NK-92 (cell line): Measurements from ENCODE around the gene ZBTB45.
A peak's percentile ranks its signal among the peaks of the same experiment; 100 is the strongest.

Source experiments
- DNase-seq: peaks from one replicate; lab custom pipeline; 2025; ENCODE audit not compliant: unreplicated experiment; lab: John Stamatoyannopoulos, UW

The ZBTB45 gene

DNA sequence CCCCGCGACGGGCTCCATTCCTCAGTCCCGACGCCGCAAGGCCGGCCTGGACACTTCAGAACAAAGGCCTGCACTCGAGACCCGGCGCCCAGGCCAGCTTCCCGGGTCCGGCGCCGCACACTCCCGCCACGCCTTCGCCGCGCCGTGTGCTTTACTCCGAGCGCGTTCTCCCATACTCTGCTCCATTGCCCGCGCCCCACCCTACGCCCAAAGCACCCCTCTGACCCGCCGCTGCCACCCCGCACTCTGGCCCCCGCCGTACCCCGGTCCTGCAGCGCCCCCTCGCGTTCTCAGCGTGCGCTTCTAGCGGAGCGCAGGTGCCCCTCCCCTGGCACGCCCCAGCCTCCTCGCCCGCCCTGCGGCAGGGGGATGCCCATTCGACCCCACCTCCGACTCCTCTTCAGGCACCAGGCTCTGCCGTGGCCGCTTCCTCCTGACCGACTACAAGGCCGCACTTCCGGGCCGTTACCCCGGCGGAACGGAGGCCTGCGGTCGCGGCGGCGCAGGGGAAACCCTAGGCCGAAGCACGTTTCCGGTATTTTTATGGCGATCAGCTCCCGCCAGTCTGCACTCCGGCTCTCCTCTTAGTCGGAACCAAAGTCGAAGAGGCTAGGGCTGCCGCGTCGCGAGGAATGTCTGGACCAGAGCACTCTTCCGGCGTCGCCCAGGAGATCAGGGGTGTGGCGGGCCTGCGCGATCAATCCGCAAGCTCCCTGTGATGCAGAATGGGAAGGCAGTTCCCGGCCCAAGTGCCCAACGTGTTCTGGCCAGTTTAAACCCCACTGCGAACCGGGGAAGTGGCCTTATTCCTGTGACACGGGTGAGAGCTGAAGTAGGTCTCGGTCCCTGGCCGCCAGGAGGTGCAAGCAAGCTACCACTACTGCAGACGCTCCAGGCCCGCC, at the start of gene ZBTB45:
ZBTB45 (minus strand) TSS at position 456 of the 902 bp plus-strand sequence. CDS start 2,137 bp downstream, outside the sequence.
- peak; percentile 54 for DNase-seq

DNA sequence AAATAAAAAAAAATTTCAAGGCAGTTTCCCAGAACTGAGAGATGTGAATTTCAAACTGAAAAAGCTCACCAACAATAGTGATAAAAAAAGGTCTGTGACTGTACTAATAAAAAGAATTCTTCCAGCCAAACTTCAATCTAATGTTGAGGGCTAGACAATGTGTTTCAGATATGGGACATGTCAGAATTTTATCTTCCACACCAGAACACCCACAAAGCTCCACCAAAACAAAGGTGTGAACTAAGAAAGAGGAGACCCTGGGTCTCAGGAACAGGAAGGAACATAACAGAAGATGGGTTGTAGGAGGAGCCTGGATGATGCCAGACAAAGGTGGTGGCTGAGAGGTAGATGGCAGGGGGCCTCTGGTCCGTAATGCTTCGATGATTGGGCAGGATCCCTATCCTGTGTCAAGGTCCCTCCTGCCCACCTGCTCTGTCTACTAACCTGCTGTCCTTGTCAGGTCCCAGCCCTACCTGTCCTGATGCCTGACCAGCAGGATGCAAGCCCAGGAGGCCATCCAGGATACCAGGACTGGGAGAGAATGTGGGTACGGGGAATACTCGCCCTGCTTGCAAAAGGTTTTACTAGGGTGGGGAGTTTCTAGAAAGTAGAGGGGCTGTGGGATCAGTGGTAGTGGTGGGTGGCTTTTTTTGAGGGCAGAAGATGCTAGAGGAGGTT, 49.0 kb upstream of the ZBTB45 start:
- no peak for DNase-seq

DNA sequence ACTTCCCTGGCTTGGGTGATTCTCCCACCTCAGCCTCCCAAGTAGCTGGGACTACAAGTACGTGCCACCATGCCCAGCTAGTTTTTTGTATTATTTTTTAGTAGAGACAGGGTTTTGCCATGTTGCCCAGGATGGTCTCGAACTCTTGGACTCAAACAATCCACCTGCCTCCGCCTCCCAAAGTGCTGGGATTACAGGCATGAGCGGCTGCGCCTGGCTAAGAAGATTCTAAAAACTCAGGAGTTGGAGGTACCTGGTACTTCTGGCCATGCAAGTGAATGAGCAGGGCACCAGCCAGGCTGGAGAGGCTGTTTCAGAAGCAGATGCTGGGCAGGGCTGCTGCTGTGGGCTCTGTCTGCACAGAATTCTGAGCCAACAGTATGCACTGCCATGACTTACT, 47.4 kb upstream of the ZBTB45 start:
- no peak for DNase-seq

DNA sequence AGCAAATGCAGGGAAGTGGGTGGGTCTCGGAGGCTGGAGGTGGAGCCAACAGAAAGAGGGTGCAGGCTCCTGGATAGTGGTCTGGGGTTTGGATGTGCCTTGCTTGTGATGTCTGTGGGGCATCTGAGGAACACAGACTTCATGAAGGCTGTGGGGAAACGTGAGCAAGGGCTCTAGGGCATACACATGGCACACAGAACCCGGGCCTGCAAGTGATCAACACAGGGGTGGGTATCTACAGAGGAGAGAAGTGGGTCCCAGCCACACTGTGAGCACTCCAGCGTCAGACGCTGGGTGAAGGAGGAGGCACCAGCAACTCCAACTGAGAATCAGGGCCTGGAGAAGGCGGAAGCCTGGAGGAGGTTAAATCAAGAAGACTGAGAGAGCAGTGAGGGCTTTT, 44.2 kb upstream of the ZBTB45 start:
- DNase-seq = no peak

DNA sequence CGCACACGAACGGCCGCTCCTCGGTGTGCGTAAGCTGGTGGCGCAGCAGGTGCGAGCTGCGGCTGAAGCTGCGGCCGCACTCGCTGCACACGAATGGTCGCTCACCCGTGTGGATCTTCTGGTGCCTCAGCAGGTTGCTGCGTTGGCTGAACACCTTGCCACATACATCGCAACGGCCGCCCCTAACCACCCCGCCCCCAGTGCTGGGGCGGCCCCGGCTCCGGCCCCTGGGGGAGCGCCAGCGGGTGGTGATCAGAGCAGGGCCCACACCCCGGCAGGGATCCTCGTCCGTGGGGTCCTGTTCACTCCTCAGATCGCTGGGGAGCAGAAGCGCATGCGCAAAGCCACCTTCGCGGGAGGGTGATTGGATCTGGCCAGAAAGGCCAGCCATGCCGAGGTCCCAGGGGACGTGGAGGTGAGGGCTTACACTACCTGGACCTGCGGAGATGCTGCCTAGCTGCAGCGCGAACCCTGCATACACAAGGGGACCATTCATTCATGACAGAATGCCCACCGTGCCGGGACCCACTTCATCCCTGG, 43.5 kb upstream of the ZBTB45 start:
- DNase-seq = no peak

DNA sequence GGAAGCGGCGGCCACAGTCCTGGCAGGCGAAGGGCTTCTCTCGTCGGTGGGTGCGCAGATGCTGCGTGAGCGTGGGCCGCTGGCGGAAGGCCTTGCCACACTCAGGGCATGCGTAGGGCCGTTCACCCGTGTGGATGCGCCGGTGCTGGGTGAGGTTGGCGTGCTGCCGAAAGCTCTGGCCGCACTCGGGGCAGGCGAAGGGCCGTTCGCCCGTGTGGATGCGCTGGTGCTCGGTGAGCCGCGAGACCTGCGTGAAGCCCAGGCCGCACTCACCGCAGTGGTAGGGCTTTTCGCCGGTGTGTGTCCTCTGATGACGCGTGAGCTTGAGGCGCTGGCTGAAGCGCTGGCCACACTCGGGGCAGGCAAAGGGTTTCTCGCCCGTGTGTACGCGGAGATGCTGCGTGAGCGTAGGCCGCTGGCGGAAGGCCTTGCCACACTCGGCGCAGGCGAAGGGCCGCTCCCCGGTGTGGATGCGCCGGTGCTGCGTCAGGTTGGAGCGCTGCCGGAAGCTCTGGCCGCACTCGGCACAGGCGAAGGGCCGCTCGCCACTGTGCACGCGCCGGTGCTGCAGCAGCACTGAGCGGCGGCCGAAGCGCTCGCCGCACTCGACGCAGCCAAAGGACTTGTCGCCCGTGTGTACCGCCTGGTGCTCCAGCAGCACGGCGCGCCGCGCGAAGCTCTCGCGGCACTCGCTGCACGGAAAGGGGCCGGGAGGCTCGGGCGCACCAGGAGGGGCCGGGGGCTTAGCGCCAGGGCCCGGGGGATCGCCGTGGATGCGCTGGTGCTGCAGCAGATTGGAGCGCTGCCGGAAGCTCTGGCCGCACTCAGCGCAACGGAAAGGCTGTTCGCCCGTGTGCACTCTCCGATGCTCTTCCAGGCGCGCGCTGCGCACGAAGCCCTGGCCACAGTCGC, 42.8 kb upstream of the ZBTB45 start:
- no peak for DNase-seq

DNA sequence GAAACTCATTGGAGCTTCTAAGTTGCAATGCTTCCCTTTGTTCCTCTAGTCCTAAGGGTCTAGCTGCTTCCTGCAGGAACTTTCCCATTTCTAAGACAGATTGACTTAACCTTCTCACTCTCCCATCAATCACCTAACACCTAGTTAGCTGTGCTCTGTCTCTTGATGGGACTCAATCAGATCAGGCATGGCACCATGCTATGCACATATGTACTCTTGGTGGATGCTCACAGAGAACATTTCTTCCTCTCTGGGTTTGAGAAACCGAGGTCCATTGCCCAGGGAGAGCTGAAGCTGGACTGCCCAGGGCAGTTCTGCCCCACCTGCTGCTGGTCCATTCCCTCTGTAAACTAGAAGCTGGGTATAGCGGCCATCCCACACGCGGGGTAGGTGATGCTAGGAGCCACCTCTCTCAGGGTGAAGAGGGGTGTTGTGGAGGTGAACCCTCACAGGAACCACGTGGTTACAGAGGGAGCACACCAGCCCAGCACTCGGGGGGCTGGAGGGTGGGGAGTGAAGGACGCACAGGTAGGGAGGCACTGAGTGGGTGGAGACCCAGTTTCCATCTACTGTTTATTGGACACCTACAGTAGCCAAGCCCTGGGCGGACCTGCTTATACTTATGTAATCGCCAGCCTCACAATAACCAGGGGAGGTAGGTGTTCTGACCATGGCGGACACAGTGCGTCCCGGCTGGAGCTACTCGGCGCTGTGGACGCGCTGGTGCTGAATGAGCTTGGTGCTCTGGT, 41.9 kb upstream of the ZBTB45 start:
- DNase-seq = no peak

DNA sequence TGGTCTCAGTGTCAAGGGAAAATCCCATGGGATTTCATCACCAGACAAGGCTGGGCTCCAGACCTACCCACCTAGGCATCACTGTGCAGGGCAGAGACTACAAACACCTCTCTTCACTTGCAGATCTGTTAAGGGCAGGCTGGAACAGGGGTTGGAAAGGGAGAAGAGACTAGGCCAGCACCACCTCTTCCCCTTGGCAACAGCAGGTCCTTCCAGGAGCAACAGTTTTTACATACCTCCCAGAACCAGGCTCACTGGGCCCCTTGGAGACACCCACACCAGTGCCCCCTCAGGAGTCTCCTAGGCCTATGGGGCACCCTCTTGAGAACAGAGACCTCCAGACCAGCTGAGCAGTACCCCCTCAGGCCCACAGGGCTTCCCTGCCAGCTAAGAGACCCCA, 41.3 kb upstream of the ZBTB45 start:
- DNase-seq = no peak

DNA sequence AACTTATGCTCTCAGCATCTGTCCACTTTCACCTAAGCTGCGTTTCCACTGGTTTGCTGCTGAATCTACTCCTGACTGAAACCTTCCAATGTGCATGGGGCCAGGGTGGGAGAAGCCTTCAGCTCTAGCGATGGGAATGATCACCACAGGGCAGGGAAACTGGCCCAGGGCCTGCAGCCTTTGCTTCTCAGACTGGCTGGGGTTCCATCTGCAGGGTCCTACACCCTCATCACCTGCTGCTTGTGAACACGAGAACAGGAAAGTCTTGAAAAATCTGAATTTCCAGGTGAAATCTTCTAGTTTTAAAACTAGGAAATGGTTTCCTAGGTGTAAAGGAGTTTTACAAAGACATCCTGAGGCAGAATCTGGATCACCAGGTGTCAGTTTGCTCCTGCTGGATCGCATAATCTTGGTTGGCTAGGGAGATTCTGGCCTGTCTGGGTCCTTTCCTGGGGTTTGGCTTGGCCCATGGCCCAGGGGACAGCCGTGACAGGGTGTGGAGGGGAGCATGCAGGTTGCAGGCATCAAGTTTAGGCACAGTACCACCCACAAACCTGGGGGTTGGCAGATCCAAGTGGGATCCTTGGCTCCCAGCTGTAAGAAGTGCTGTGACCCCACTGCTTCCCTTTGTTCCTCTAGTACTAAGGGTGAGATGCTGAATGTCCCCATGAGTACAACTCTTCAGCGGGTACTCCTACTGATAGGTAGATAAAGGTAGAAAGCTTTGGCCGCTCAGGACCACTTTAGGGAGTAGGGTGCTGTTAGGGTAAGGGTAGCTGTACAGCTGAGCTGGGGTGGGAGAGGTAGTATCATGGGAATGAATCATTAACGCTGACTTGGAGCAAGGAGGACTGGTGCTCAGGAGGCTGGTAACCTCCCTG, 40.6 kb upstream of the ZBTB45 start:
- no peak for DNase-seq

DNA sequence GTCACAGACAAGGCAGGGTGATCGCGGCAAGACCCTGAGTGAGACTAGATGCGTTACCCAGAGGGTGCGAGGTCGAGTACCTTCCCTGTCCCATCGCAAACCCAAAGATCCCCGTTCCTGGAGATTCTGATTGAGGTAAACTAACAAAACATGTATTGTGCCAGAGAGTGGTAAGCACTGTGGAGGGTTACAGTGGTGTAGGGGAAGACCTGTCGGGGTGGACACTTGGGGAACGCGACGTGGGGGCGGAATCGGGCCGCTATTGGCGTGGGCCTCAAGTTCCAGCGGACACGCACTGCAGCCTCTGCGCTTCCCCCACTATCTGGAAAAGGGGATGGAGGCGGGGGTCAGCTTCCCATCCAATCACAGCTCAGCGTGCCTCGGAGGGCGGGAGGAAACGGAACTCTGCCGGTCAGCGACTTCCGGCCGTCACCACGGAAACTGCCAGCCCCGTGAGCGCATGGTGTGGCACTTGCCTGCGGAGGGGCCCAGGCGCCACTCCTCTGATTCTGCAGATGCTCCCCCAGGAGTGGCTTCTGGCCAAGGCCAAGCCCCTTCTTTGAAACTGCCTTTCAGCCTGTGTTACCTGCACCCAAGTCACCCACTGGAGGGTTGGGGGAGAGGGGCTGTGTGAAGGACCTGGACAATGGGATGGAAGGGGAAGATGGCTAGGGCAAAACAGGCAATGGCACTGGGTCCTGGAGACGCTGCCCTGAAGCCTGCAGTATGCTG, 39.8 kb upstream of the ZBTB45 start:
- DNase-seq = no peak

DNA sequence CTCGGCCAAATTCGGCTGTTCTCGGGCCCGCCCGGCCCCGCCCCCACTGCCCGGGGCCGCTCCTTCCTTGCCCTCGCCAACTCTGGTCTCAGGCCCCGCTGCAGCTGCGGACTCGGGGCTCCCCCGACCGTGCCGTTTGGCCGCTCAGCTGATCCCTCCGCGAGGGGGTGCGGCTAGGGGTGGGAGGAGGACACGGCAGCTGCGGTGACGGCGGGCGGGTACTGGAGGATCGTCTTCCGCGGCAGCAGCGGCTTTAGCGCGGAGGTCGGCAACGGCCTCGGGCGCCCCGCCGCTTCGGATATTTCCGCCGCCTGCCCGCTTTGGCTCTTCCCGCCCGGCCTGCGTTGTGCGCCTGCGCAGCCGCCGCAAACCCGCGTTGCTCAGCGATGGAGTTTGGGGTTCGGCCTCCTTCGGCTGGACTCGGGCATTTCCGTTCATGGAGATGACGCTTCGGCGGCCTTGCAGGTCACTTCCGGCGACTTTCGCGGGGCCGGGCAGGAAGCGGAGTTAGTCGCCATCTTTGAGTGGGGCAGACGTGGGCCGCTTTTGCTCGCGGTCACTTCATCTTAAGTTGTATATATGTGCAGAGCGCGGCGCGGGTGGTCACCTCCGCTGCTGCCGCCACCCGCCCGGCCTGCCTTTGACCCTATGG, 39.1 kb upstream of the ZBTB45 start:
- DNase-seq = no peak

DNA sequence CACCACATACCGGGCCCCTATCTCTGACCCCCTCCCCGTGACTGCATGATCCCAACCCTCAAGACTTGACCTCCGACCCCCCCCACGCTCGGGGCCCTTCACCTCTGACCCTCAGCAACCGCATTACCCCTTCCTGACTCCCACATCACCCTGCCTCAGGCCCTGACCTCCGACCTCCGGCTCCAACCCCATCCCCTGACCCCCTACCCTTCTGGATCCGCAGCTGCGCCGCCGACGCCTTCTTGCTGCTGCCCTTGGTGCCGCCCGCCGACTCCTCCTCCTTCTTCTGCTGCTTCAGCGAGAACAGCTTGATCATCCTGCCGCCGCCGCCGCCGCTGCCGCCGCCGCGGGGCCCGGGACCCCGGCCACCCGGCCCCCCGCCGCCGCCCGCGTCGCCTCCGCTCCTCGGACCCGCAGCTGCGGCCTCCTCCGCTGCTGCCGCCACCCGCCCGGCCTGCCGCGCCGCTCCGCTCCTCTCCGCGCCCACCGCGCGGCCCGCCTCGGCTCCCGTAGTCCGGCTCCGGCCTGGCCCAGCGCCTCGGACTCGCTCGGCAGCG, 38.5 kb upstream of the ZBTB45 start, which contains the start of gene UBE2M:
UBE2M (minus strand) TSS at position 546 of the 557 bp plus-strand sequence; CDS start at position 316, 230 bp downstream.
- no peak for DNase-seq

DNA sequence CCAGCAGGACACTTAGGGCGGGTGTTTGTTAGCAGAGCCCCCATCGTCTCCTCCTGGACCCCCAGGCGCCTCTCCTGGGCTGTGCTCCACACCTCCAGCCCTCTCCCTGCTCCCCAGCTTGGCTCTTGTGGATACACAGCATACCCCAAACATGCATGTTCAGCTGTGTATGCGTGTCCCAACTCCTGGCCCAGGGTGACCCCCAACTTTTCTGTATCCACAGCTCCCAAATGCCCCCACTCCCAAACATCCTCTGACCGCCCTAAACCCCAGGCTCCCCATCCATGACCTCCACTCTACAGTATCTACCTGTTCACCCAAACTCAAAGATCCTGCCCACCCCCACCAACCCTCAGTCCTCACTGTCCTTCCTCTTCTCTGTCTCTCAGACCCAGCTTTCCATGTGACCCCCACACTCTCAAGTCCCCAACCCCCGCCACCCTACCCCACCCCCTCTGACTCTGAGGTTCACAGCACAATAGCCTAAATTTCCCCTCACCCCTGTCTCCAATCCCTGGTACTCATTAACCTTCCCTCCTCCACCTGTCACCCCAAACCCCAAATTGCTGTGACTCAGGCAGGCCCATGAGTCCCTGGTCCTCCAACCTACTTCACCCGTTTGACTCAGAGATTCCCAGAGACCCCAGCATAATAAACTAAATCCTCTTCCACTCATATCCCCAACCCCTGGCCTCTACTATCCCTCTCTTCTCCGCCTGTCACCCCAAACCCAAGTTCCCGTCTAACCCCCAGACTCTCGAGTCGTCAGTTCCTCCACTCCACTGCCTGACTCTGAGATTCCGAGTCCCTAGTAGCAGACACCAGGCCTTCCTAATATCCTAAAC, 37.8 kb upstream of the ZBTB45 start:
- no peak for DNase-seq

DNA sequence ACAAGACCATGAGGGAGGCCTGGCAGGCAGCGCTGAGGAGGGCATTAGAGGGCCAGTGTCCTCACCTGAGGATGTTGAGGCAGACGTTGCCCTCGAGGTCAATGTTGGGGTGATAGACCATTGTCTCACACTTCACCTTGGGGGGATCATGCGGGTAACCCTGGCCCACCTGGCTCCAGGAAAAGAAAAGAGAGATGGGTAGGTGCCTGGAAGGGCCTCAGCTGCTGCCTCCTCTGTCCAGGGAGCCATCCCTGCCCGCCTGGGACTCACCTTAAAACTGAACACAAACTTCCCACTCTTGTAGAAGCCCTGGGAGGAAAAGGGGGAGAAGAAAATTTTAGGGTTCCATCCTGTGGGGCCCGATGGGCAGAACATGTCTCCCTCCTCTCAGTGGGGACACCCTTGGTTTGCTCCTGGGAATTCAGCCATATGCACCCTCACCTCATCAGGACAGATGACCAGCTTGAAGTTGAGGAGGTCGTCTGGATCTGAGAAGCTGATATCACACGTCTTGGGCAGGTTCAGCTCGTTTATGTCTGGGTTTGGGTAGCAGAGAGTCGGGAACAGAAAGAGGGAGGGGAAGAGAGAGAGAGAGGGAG, 37.1 kb upstream of the ZBTB45 start:
- DNase-seq = no peak

DNA sequence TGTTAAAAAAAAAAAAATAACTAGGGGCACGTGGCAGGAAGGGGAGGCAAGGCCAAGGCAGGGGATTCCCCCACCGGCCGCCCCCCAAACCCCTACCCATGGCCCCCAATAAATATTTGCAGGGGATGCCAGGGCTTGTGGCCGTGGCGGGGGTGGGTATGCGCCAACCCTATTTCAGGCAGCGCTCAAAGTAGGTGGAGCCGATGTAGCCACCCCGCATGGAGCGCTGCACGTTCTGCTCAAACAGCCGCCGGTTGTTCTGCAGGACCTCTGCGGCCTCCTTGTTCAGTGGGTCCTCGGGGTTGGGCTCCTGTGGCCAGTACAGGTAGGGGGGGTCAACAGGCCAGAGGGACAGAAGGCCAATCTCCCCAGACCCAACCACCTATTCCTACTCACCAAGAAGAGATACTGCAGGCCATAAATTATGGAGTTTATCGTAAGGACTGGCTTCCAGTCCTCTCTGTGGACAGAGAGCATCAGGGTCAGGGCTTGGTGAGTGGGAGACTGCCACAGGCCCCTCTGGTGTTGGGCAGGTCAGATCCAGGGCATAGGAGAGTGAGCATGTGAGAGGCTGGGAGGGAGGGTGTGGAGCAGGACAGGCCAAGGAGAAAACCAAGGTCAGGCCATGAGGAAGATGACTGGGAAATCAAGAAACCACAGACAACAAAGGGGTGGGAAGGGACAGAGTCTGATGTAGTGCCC, 36.5 kb upstream of the ZBTB45 start:
- DNase-seq = no peak

DNA sequence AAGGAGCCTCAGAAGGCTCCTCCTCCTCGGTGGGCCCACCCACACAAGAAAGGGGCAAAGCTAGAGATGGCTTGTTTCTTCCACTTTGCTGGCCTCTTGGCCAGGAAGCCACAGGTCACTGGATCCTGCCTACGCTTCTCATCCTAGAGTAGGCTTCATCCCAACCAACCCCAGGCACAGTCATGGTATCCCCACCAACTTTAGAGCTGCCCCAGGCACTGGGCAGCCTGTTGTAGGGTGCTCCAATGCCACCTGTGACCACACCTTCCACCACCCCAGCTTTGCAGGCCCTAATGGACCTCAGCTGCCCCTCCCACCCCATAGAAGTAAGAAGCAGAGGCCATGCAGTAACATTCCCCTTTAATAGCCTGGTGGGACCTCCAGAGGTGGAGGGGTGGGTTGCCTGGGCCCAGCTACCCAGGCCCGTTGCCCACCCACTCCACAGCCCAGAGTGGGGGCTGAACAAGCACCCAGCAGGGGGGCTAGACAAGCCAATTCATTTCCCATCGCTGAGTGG, 35.8 kb upstream of the ZBTB45 start:
- DNase-seq = no peak
